ENCODE results near the gene DHX8.
A peak's percentile ranks its signal among the peaks of the same experiment; 100 is the strongest.

DHX8 gene

DNA sequence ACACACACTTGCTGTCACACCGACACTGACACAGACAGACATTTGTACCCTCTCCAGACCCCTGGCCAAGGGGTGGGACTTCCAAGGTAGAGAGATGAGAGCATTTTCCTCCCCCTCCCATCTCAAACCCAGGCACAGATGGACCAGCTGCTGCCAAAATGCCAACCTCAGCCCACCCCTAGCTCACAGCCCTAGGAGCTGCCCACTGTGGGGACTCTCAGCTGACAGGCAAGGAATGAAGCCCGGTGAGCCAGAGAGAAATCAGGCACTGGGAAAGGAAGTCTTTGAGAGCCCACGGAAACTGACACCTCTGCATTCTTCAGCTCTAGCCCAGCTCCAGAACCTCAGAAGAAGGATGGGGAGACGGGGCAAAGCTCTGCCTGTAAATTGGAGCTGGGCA, 59.5 kb downstream of the DHX8 start:
- TF ChIP-seq FOXP2 (optimal IDR thresholded peaks at IDR 0.05; ENCODE audit: borderline replicate concordance, extremely low read depth, extremely low read length, insufficient read depth) (no peak), POLR2AphosphoS5 (IDR thresholded peaks at IDR 0.05; ENCODE audit: low read depth, low read length) (peak; percentile 63), TAF1 (IDR thresholded peaks at IDR 0.05; ENCODE audit: borderline replicate concordance, insufficient read depth, low read length) (0 out of 2 replicates have a peak, but pooled peaks have one; percentile 2), SIN3A (IDR thresholded peaks at IDR 0.05; ENCODE audit: borderline replicate concordance, insufficient read depth, low read length) (no peak)
- TF ChIP-seq, protein P1, sequence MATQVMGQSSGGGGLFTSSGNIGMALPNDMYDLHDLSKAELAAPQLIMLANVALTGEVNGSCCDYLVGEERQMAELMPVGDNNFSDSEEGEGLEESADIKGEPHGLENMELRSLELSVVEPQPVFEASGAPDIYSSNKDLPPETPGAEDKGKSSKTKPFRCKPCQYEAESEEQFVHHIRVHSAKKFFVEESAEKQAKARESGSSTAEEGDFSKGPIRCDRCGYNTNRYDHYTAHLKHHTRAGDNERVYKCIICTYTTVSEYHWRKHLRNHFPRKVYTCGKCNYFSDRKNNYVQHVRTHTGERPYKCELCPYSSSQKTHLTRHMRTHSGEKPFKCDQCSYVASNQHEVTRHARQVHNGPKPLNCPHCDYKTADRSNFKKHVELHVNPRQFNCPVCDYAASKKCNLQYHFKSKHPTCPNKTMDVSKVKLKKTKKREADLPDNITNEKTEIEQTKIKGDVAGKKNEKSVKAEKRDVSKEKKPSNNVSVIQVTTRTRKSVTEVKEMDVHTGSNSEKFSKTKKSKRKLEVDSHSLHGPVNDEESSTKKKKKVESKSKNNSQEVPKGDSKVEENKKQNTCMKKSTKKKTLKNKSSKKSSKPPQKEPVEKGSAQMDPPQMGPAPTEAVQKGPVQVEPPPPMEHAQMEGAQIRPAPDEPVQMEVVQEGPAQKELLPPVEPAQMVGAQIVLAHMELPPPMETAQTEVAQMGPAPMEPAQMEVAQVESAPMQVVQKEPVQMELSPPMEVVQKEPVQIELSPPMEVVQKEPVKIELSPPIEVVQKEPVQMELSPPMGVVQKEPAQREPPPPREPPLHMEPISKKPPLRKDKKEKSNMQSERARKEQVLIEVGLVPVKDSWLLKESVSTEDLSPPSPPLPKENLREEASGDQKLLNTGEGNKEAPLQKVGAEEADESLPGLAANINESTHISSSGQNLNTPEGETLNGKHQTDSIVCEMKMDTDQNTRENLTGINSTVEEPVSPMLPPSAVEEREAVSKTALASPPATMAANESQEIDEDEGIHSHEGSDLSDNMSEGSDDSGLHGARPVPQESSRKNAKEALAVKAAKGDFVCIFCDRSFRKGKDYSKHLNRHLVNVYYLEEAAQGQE (IDR thresholded peaks at IDR 0.05; ENCODE audit: insufficient read depth in 1 of 2, low read depth in 2 of 2, low read length in 2 of 2), result no peak

DNA sequence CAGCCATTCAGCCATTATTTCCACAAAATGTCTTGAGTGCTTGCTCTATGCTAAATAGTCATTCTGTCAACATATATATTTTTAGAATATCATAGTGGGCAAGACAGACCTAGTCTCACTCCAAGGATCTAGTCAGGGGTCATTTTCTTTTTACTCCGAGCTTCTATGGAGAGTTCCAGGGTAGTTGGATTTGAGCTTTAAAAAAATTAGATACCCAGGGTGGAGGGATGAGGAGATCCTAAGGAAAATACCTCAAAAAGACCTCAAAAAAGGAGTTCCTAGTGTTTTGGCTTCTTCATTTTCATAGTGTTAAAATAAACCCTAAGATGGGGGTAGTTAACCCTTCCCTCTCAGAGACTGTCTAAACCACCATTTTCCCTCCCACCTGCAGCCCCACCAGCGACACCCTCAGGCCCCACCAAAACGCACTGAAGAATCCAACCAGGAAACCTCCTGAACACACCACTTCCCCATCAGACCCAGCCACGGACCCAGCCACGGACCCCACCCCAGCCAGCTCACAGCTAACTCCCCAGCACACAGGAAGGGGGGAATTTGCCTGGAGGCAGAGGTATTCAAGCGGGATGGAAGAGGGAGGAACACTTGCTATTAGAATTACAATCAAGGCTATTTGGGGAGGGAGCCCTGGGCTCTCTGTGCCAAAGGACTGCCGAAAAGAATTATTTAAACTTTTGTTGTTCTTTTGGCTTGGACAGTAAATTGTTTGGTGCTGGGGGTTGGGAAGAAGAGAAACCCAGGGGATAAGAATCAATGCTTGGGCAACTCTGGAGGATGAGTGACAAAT, 60.2 kb downstream of the DHX8 start:
- TF ChIP-seq SIN3A (IDR thresholded peaks at IDR 0.05; ENCODE audit: borderline replicate concordance, insufficient read depth, low read length), result peak; percentile 84; the same call in 1 of the 2 replicates
- TF ChIP-seq, protein P1 (IDR thresholded peaks at IDR 0.05; ENCODE audit: insufficient read depth in 1 of 2, low read depth in 2 of 2, low read length in 2 of 2), result 0 out of 4 replicates have a peak, but pooled peaks of 1 of the 2 experiments have one; percentile 21
- TF ChIP-seq TAF1 (IDR thresholded peaks at IDR 0.05; ENCODE audit: borderline replicate concordance, insufficient read depth, low read length), result peak; percentile 73; the same call in 1 of the 2 replicates
- no peak for TF ChIP-seq FOXP2 (optimal IDR thresholded peaks at IDR 0.05; ENCODE audit: borderline replicate concordance, extremely low read depth, extremely low read length, insufficient read depth)
- peak; percentile 21 for TF ChIP-seq POLR2AphosphoS5 (IDR thresholded peaks at IDR 0.05; ENCODE audit: low read depth, low read length)

DNA sequence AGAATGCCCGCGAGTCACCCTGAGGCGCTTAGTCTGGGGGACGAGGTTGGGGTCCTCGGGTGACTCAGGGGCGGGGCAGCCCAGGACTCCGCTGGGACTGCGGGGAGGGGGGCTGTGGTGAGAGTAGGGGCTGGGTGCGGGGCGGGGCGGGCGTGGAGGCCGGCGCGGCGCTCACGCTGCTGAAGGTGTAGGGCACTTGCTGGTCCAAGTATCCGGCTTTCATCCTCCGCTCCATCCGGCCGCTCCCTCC, 61.5 kb downstream of the DHX8 start:
- TF ChIP-seq, protein P1 (IDR thresholded peaks at IDR 0.05; ENCODE audit: insufficient read depth in 1 of 2, low read depth in 2 of 2, low read length in 2 of 2), result no peak
- TF ChIP-seq POLR2AphosphoS5 (IDR thresholded peaks at IDR 0.05; ENCODE audit: low read depth, low read length) (no peak), TAF1 (IDR thresholded peaks at IDR 0.05; ENCODE audit: borderline replicate concordance, insufficient read depth, low read length) (no peak), FOXP2 (optimal IDR thresholded peaks at IDR 0.05; ENCODE audit: borderline replicate concordance, extremely low read depth, extremely low read length, insufficient read depth) (no peak), SIN3A (IDR thresholded peaks at IDR 0.05; ENCODE audit: borderline replicate concordance, insufficient read depth, low read length) (peak; percentile 70; the same call in 1 of the 2 replicates)

DNA sequence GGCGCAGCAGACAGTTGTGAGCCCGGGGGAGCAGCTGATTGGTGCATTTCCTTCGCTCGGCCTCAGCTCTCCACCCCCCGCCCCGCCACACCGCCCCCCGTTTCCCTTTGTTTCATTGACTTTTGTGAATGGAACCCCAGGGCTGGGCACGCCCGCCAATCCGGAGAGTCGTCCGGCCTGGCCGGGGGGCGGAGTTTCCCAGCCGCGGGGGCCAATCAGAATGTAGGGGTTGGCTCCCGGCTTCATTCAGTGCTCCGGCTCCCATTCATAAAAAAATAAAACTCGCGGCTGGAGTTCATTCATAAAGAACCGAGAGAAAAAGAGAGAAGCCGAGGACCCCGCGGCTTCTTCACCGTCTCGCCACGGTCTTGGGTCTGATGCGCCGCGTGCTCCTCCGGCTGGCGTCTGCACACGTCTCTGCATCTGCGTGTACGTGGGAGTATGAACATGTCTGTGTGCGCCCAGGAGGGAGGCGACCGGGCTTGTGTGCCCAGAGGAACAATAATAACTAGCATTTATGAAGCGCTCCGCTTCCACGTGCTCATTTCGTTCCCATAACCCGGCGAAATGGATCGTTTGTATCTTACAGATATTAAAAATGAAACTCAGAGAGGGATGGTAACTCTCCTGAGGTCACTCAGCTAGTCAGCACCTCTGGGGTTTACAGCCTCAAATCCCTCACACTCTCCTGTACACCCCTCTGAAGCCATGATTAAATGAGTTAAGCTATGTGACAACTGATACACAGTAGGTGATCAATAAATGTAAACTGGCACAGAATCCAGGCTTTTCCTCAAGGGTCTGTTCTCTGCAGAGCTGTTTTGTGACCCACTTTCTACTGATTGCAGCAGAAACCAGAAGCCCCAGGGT, 62.8 kb downstream of the DHX8 start, which contains the start of gene ETV4:
ETV4 (minus strand) TSS at position 22 of the 870 bp plus-strand sequence. CDS start 723 bp downstream, outside the sequence.
- peak; percentile 78 for TF ChIP-seq FOXP2 (optimal IDR thresholded peaks at IDR 0.05; ENCODE audit: borderline replicate concordance, extremely low read depth, extremely low read length, insufficient read depth)
- TF ChIP-seq, protein P1 (IDR thresholded peaks at IDR 0.05; ENCODE audit: insufficient read depth in 1 of 2, low read depth in 2 of 2, low read length in 2 of 2), result peak in 1 of 2 experiments; percentile 65; a peak in 1 of 4 replicates
- TF ChIP-seq SIN3A (IDR thresholded peaks at IDR 0.05; ENCODE audit: borderline replicate concordance, insufficient read depth, low read length), result peak; percentile 91
- TF ChIP-seq POLR2AphosphoS5 (IDR thresholded peaks at IDR 0.05; ENCODE audit: low read depth, low read length), result peak; percentile 19; the same call in 1 of the 2 replicates
- peak; percentile 50; the same call in 1 of the 2 replicates for TF ChIP-seq TAF1 (IDR thresholded peaks at IDR 0.05; ENCODE audit: borderline replicate concordance, insufficient read depth, low read length)

All from PFSK-1 (cell line).